Ishikawa (cell line): Measurements from ENCODE around the gene HERC5.
"Not testable (repeated sequence)": the region's sequence is repeated elsewhere in the genome, so short reads cannot be mapped to it uniquely, and the experiment has no call there.

Source experiments
- FOXM1 ChIP-seq: IDR thresholded peaks from 2 replicates; pipeline ENCODE4 v1.6.1; 2012; ENCODE audit warnings: low read depth, borderline replicate concordance
- NFIC ChIP-seq: IDR thresholded peaks from 2 replicates; pipeline ENCODE4 v1.6.1; 2012
- RAD21 ChIP-seq: IDR thresholded peaks from 2 replicates; pipeline ENCODE4 v1.6.1; 2012; ENCODE audit warnings: low read depth
- TEAD4 ChIP-seq: IDR thresholded peaks from 2 replicates; pipeline ENCODE4 v1.6.1; 2012

GRCh38 chr4:88437873-88438272 is 19.0 kb upstream of the HERC5 start:
- TF ChIP-seq RAD21, TEAD4, FOXM1, NFIC: not testable (repeated sequence)
